ENCODE measurements around the gene WRAP73. TPM values are rescaled to one million over a fixed set of nuclear protein-coding genes. Genes with fewer than 3 reads are reported as not detected.

WRAP73 gene
- total RNA-seq, 1 experiment from 2014 or later = 51.4 TPM

- DNase-seq (ENCODE audit: low read depth, low spot score) (no peak), ATAC-seq (no peak)
- Histone ChIP-seq H2AFZ (ENCODE audit: low read depth, low read length, poor library complexity, severe bottlenecking) (no peak overlapping the region), H3K27ac (ENCODE audit: low read depth, low read length) (no peak overlapping the region; the same call in 1 of the 2 replicates), H3K9me3 (ENCODE audit: control insufficient read depth in 1 of 2, insufficient read depth in 1 of 2, low read depth in 1 of 2, low read length in 2 of 2) (no peaks in the 10 kb centered on the region), H4K20me1 (ENCODE audit: insufficient read depth) (no peaks in the 10 kb centered on the region; the same call in 1 of the 2 replicates), H3K79me2 (ENCODE audit: insufficient read depth, low read length) (peaks cover 30% of the 10 kb centered on the region), H3K9me2 (ENCODE audit: insufficient read depth) (no peaks in the 10 kb centered on the region), H3K4me3 (replicated peaks in 1 of 2; ENCODE audit: low read depth in 1 of 2, low read length in 2 of 2) (no peak overlapping the region), H3K27me3 (ENCODE audit: insufficient read depth, low read length) (no peaks in the 10 kb centered on the region), H3K9ac (ENCODE audit: low read length) (no peak overlapping the region), H3K4me2 (ENCODE audit: low read length) (no peak overlapping the region), H3K4me1 (ENCODE audit: control insufficient read depth in 1 of 2, insufficient read depth in 2 of 2, low read length in 2 of 2) (peaks cover 22 to 42% of the 10 kb centered on the region in 2 experiments), H3K36me3 (ENCODE audit: control insufficient read depth in 1 of 2, insufficient read depth in 2 of 2, low read length in 2 of 2) (no peaks in the 10 kb centered on the region)
- RAD21 ChIA-PET (ENCODE audit: low non-redundant PET in 1 of 2, low total read pairs in 2 of 2, uncharacterized antibody in 2 of 2, unreplicated experiment in 2 of 2) = no interaction called here
- CTCF ChIA-PET = no interaction called here
- POLR2A ChIA-PET = no interaction called here
- no peak for TF ChIP-seq EZH2phosphoT487 (IDR thresholded peaks at IDR 0.05; ENCODE audit: borderline replicate concordance)
- TF ChIP-seq RAD21 (IDR thresholded peaks at IDR 0.05; ENCODE audit: low read depth) = no peak
- no peak for TF ChIP-seq SIN3A (IDR thresholded peaks at IDR 0.05; ENCODE audit: low read depth)
- no peak for TF ChIP-seq CBX3 (IDR thresholded peaks at IDR 0.05; ENCODE audit: low read depth)
- TF ChIP-seq CTCF (IDR thresholded peaks at IDR 0.05 in 2 of 3, conservative IDR thresholded peaks at IDR 0.05 in 1 of 3; ENCODE audit: borderline replicate concordance in 1 of 3, insufficient read depth in 1 of 3, low read depth in 2 of 3, low read length in 2 of 3) = no peak
- TF ChIP-seq EZH2 (IDR thresholded peaks at IDR 0.05) = no peak
- TF ChIP-seq ATF3 (IDR thresholded peaks at IDR 0.05) = no peak
- intact Hi-C loops (cut with micrococcal nuclease) = no loop called here
- no TSS peak for BruUV-seq (replicated peaks)
These were observed 27.6 kb upstream of the WRAP73 start for GRCh38 chr1:3677484-3677883.
